HG02840 (cell line): Measurements from ENCODE around the gene APOL2.
"Not testable (repeated sequence)": the region's sequence is repeated elsewhere in the genome, so short reads cannot be mapped to it uniquely, and the experiment has no call there.

ENCODE experiments used
- ATAC-seq: cut with Tn5 transposase; IDR thresholded peaks from one replicate; pipeline ENCODE4 v1.9.1; 2021; ENCODE audit warnings: mild to moderate bottlenecking, moderate library complexity, moderate number of reproducible peaks; ENCODE audit not compliant: unreplicated experiment, low FRiP score

The APOL2 gene

DNA sequence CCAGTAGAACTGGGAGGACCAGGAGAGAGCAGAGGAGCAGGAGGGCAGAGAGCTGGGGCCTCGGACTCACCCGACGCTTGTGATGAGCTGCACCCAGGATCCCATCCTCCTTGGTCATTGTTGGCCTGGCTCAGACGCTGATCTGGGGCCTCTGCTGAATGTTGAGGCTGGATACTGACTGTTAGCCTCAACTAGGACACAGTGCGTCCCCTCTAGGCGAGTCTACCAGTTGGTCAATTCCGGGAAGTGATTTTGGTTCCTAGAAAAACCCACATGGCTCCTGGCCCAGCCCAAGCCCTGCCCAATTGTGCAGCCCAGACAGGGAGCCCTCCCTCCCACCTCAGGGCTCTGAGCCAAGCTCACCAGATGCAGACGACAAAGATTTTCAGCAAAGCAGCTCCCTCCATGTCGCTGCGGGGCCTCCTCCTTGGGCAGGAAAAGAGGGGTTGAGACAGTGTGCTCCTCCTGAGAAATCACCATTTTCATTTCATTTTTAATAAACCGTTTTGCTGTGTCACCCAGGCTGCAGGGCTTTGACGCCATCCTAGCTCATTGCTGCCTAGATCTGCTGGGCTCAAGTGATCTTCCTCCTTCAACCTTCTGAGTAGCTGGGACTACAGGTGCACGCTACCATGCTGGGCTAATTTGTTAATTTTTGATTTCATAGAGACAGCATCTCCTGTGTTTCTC lies 37.6 kb downstream of the APOL2 start, which contains the start of gene APOL4:
APOL4 (minus strand) TSS at position 180 of the 690 bp plus-strand sequence; CDS start at position 105, 75 bp downstream.
- ATAC-seq = no peak

DNA sequence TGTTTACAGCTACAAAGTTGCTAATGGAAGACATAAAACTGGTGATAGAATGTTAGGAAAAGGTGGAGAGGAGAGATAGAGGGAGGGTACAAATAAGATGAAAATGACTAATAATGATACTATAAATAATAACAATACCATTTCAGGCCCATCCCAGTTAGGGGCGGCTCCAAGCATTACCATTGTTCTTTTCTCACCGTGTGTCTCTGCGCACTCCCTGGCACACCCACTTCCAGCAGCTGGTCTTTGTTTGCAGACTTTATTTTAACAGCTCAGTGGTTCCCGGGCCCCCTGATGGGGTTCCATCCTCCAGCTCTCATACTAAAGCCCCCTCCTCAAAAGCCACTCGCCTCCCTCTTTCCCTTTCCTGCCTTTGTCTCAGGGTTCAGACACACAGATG lies 38.3 kb downstream of the APOL2 start:
- not testable (repeated sequence) for ATAC-seq

DNA sequence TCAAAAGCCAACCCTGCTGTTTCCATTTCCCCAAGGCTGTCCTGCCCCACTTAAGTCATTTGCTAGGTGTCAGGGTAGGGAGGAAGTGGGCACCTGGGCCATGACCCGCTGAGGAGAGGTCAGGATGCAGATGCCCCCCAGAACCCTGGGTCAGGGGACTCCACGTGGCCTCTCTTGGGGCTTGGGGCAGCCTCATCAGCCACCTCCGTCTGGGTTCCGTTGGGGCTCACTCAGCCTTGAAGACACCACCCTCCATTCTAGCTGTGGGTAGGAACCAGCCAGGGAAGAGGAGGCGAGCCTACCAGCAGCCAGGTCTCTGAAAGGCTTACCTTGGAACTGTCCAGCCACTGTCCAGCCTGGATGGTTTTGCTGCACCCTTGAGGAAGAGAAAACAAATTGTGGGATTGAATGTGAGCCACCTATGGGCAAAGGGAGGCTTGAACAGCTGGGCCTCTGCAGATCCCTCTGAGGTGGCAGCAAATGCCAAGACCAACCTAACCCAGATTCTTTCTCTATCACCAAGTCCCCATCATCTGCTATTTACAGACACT lies 40.3 kb downstream of the APOL2 start:
- ATAC-seq = no peak

DNA sequence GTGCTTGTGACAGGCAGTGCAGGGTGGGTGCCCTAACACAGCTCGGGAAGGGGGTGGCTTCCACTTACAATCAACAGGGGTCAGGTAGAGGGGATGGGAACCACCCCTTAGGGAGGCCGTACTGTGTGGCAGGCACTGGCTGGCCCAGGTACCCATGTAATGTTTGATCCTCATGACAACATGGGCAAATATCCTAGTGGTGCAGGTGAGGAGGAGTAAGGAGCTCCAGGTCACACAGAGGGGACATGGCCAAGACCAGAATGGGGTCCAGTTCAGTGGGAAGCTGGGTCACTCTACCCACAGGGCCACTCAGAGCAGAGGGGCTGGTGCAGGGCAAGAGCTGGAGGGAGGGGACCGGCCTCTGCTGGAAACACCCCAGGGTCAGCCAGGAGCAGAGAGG lies 40.8 kb downstream of the APOL2 start:
- ATAC-seq = no peak

DNA sequence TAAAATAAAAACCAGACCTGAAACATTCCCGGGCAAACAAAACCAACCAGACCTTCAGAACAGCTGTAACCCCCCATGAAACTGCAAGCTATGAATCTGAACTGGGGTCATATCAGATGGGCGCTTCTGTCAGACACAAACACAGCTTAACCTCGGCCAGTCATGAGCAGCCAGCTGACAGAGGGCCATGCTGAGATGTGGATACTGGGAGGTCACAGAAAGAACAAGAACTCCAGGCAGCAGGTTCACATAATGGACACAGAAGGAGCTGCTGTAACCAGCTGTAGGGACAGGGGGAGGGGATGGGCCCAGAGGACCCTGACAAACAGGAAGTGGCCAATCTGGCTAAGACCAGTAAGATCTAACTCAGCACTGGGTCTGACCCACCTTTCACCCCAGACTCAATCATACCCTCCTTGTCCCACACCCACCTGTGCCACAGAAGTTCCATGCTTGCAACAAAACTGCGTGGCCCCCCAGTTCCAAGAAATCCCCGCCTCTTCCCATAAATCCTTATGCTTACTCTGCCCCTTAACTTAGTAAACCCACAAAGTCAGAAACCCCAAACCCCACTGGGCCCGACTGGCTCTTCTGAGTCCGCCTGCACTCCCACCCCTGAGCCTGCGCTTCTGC lies 41.7 kb downstream of the APOL2 start:
- ATAC-seq = no peak

DNA sequence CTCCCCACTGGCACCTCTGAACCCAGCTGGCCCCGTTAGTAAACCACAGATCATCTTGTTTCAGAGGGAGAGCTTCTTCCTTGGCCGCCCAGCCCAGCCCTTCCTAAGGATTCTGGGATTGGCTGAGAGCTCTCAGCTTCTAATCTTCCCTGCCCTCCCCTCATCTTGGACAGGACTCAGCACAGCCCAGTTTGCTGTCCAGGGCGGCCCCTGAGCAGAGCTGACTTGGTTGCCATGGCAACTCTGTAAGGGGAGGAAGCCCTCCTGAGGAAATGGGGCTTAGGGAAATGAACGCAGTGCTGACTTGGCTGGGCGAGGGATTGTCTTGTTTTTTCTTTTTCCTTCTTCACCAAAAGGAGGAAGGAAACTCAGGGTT lies 42.3 kb downstream of the APOL2 start:
- no peak for ATAC-seq

DNA sequence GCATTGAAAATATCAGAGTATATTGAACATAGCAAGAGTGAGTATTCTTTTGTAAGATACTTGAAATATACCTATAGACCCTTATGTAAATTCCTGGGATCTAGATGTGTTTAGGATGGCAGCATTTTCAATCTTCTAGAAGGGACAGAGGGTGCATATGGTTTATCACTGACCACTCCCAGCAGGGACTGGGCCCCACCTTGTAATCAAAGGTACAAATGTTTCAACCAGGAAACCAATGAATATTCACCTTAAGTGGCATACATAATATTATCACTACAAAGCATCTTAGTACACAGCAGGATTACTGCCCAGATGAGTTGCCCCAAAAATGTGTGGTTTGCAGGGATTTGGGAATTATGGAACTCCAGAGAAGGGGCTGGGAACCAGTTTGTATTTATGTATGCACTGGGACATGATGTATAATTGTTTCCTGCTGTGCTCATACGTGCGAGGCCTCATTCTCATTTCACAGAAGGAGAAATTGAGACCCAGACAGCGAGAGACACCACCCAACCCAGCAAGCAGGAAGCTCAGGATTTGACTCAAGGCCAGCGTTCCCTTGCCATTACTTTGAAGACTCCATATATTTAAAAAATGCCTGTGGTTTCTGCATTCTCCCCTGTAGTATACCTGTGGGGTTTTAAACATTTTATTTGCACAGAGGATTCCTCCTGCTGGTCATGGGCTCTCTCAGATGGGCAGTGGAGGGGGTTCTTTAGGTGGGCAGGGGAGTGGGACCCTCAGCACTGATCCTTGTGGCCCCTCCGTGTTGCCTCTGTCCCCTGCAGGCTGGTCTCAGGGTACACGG lies 42.9 kb downstream of the APOL2 start:
- no peak for ATAC-seq

DNA sequence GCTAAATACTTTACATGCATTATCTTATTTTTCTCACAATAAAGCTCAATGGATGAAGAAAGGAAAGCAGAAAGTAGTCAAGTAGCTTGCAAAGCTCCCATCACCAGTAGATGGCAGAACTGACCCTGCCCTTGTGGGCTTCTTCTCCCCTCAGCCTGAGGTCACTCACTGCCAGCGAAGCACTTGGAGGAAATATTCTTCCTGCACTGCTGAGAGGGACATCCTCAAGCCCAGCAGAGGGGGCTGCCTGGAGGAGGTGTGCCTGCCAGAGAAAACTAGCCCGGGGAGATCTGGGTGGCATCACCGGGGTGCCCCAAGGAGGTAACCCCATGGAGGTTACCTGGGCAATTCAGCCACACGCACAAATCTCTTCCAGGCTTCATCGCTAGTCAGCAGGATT lies 44.4 kb downstream of the APOL2 start:
- no peak for ATAC-seq

DNA sequence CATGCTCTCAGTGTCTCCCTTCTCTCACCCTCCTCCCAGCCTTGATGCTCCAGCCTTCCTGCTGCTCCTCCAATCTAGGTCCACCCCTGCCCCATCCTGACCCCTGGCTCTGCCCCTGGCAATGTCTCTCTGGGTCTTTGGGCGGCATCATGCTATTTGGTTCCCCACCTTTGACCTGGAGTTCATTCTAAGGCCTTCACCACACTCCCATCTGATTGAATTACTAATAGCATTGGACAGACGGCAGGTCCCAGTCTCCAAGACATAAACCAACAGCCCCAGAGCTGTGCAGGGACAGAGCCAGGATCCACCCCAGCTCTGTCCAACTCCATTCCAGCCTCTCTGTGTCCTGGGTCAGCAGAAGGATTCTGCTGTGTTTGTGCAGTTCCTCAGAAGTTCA lies 44.9 kb downstream of the APOL2 start:
- no peak for ATAC-seq

DNA sequence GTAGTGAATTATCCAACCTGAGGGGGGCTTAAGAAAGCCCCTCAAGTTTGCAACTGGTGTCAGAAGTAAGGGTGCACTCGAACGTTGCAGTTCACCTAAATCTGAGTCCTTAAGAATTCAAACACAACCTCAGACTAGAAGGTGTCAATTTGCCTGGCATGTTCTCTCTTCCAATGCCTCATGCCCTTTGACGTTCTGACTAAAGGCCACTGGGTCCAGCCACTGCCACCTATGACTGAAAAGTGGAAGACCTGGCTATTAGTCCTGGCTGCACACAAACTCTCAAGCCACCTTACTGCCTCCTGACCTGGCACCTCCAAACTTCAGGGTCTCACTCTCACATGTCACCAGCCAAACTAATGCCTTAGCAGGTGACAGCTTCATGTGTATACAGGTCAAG lies 45.8 kb downstream of the APOL2 start:
- no peak for ATAC-seq

DNA sequence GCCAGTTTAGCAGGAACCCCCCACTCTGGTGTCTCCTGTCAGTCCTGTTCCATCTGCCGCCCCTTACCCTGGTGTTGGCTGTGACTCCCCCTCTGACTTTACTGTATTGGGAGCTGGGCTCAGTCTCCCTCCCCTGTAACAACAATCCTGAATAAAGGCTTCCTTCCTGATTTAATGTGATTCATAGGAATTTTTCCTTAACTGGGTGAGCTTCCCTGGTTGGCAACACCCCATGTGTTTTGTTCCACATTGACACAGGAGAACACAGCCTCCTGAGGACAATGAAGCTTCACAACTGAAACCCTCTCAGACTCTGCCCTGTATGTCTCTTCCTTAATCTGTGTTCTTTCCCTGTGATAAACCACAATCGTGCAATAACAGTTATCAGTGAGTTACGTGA lies 46.2 kb downstream of the APOL2 start:
- no peak for ATAC-seq

DNA sequence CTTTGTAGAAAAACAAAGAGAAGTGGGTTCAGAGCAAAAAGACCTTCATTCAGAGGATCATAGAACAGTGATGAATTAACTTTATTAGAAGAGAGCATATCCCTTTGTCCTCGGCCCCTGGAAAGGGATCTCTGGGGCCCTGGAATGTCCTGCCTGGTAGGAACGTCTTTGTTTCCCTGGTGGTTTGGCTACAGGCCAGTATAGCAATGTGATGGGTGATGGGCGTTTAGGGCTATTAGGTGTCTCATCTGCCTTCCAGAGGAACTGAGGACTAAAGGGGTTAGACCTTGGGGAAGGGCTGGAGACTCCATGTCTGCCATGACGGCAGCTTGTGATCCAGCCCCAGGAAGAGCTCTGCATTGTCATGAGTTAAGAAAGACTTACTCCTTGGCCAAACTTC lies 46.8 kb downstream of the APOL2 start:
- no peak for ATAC-seq

DNA sequence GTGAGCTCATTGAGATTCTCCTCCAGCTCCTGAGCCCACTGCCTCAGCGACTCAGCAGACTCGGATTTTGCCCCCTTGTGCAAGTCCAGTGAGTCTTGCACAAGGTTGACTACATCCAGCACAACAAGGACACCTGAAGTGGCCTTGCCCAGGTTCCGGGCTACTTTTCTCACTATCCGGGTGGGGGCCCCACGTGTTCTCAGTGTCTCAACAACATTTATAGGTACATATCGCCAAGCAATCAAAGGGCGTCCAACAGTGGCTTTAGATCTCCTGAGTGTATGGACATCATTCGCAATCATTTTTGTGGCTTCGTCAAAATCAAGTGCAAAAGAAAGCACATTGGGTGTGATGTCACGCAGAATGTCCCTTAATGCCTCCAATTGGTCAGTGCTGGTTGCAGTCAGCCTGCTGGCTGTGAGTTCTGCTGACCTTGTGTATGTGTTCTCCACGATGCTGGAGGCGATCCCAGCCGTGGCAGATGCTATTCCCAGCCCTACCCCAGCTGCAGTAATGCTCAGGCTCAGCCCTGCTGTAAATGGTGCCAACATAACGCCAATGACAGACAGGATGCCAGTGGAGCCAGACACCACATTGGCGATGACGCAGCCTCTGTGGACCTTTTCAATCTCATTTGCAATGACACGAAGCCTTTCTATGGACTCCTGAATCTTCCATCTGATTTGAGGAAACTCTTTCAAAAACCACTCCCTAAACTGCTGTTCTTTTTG lies 48.1 kb downstream of the APOL2 start:
- no peak for ATAC-seq

DNA sequence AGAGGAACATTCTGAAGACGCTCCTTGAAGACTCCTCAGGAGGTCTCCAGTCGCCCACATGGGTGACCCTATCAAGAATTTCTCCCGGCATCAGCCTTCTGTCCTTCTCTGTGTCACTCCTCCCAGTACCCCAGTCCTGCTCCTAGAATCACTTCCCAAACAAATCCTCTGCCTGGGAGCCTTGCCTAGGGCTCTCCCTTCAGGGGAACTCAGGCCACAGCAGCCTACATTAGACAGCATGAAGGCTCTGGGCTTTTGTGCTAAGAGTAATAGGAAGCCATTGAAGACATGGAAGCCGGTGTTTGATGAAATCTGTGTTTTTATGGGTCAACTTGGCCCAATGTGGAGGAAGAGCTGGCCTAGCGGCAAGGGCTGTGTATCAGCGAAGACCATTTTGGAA lies 51.5 kb downstream of the APOL2 start:
- ATAC-seq = not testable (repeated sequence)

DNA sequence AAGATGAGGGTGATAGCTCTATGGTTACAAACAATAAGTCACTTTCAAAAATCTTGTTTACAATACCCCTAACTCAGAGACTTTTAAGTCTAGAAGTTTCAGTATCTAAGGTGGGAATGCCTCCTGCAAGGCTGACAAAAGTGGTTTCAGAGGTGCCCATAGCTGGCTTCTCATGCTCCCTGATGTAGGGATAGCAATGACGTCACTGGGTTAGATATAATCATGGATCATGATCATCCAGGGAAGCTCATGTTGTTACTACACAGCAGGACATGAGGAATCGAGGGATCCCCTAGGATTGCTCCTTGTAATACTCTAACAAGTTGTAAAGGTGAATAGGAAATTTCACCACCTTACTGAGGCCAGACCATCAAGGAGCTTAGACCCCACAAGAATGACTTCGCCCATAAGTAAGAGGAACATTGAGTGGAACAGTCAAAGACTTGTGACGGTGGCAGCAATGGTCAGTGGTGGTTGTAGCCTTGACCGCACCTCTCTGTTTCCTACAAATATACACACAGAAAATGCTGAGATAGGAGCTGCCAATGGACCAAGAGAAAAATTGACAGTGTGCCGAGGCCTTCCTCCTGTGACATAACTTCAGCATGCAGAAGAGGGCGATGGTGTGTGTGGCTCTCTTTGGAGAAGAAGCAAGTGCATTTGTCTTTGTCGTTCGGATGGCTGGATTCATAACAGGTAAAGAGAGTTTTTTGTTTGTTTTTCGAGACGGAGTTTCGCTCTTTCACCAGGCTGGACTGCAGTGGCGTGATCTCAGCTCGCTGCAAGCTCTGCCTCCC lies 53.3 kb downstream of the APOL2 start:
- no peak for ATAC-seq

DNA sequence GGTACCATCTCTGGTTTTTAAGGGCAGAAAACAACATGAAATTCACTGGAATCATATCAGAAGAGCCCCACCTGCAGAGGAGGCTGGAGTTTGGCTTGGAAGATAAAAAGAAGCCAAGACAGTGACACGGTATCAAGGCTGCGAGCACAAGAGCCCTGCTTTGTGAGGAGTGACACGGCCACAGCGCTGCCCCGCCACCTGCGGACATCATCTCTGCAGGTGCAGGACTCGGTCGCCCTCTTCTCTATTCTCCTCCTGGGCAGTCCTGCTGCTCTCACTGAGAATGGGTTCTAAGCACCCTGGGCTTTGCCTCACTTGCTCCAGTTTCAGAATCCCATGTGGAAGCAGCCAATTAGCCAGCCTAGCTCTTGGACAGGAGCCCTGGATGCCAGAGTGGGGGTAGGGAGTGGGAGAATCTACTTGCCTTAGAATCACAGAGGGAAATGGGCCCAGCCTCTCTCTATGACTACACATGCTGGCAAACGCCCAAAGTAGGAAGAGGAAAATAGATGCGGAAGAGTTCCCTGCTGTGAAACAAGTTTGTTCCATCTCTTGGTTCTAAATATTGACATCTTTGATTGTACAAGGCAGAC lies 54.8 kb downstream of the APOL2 start:
- no peak for ATAC-seq

DNA sequence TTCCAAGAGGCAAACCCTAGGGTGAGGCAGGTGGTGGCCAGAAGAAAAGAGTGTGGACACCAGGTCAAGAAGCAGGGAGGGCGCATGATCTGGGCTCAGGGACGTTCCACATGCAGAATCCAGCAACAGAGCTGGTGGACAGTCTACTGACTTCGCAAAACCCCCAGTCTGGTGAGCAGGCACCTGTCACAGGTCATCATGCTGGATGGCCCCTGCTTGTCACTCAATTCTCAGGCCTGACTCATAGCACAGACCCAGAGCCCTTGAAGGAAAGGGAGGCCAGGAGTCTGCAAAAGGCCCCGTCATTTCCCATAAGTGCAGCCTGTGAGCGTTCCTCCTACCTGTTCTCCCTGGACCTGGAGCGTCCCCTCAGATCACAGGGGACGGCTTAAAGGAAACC lies 55.9 kb downstream of the APOL2 start:
- no peak for ATAC-seq

DNA sequence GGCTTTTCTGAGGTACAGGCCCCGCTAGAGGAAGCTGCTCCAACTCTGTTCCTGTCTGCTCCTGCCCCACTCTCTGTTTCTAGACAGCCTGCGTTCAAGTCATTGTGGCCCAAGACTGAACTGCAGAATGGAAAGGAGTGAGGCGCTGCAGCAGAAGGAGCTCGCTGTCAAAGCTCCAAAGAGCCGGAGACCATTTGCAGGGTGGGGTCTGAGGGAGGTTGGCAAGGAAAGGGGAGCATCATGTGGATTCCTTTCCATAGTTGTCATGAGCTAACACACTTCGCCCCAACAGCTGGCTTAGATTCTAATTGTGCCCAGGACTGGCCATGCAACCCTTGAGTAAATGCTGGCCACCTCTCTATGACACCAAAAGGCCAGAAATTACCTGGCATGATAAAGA lies 56.5 kb downstream of the APOL2 start:
- ATAC-seq = no peak

DNA sequence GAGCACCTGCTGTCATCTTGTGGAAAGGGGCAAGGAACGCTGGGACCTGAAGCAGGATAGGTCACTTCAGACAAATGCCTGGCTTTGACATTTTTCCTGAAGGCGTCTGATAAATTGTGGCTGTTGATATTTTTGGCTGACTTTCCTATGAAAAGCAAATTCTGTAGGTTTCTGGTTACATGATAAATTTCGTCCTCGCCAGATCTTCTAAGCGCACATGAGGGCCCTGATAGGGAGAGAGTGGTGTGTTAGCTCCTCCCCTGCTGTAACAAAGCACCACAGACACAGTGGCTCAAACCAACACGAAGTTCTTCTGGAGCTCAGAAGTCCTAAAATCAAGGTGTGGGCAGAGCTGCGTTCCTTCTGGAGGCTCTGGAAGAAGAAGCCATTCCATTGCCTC lies 57.3 kb downstream of the APOL2 start:
- no peak for ATAC-seq
